Activated CD4-positive, alpha-beta T cell treated with anti-CD3 and anti-CD28 coated beads for 36 hours (primary cell): ENCODE data around the gene PHKA1. TPM values are rescaled to one million over a fixed set of nuclear protein-coding genes. Genes with fewer than 3 reads are reported as not detected.
"Not testable (repeated sequence)": the region's sequence is repeated elsewhere in the genome, so short reads cannot be mapped to it uniquely, and the experiment has no call there.

ENCODE experiments used
- ATAC-seq: fragments of 200-7000 bp; cut with Tn5 transposase; one replicate; pipeline ENCODE4 v1.10.0; 2021; ENCODE audit warnings: mild to moderate bottlenecking, moderate library complexity
- CTCF ChIA-PET: fragments of 350-600 bp; sonication (Branson Sonifier 250); formaldehyde crosslinking; loops from one replicate; lab custom pipeline; 2021; ENCODE audit warnings: antibody characterized with exemption; lab: Charles Lee
- POLR2A ChIA-PET: fragments of 350-600 bp; sonication (Branson Sonifier 250); formaldehyde crosslinking; loops from one replicate; lab custom pipeline; 2021; ENCODE audit warnings: antibody characterized with exemption, inconsistent platforms; lab: Charles Lee
- DNase-seq: peaks from one replicate; pipeline ENCODE4 v3.0.0-alpha.2; 2020
- H3K27ac Mint-ChIP-seq: one replicate; pipeline ENCODE4 v1.8.0; 2021; ENCODE audit warnings: mixed read lengths
- H3K27me3 Mint-ChIP-seq: one replicate; pipeline ENCODE4 v1.8.0; 2021; ENCODE audit warnings: mixed read lengths
- H3K36me3 Mint-ChIP-seq: one replicate; pipeline ENCODE4 v1.8.0; 2021; ENCODE audit warnings: low read depth, mixed read lengths
- H3K4me1 Mint-ChIP-seq: one replicate; pipeline ENCODE4 v1.8.0; 2021; ENCODE audit warnings: mixed read lengths
- H3K4me3 Mint-ChIP-seq: one replicate; pipeline ENCODE4 v1.8.0; 2021; ENCODE audit warnings: mild to moderate bottlenecking, moderate library complexity, mixed read lengths
- H3K9me3 Mint-ChIP-seq: one replicate; pipeline ENCODE4 v1.8.0; 2021; ENCODE audit warnings: low read depth, mixed read lengths
- intact Hi-C, 2 experiments: fragments of 100-400 bp; cut with DNase I in 1 of 2; cut with micrococcal nuclease in 1 of 2; formaldehyde crosslinking; loops; one replicate each; pipeline versions ENCODE4 v1.14.2 to v1.15.1; 2022 to 2024; cut with DNase I, micrococcal nuclease
- total RNA-seq, 2 experiments: library from RNA; stranded (reverse); gene quantifications; one replicate each; pipeline ENCODE4 v1.2.3, GENCODE V29; 2021

PHKA1 gene
- total RNA-seq, 2 experiments from 2014 or later: 8.7 to 9.4 TPM

DNA sequence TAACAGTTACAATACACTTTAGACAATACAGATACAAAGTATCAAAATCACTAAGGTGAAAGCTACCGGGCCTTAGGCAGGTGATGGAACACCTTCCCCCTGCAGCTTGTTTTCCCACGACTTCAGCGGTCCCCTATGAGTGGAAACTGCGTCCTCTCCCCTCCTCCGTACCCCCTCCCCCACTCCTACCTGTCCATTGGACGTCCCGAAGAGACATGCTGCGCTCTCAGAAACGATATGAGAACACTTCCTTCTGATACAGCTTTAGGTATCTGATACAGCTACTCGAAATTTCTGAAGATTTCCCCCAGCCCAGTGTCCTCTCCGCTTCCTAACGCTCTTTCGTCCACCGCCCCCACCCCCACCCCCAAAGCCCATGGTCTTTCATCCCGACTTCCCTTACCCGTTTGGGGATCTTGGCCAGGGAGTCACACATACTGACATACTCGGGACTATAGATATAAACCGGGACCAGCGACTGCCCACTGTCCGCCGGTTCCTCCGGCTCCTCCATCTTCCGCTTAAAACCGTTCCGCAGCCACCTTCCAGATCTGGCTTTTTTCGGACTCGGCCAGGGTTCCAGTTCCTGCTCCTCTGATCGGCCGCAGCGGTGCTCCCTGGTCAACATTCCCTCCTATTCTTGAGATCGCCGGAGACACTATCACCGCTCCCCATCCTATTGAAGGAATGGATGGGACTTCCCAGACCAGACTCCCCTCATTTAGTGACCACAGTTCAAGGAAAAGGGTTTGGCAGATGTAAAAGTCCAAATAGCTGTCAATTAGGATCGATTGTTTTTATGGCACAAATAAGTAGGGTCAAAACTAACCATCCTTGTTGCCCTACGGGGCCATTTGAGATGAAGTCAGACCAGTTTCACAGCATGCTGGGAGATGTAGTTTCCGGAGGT, 141.6 kb downstream of the PHKA1 start, which contains the start of gene HDAC8:
Gene HDAC8, minus strand, starts transcription at position 596 of the 910 bp plus-strand sequence. Its CDS starts 82 bp downstream, at position 514.
- ATAC-seq (peak; percentile 90), DNase-seq (peak; percentile 59)
- H3K9me3 Mint-ChIP-seq: no peaks in the 10 kb centered on the region
- ChIA-PET POLR2A (interaction anchor here (0.6 kb wide), 1 partner anchor 25 kb away, joined by 5 read pairs; no protein-coding TSS in a partner anchor), CTCF (interaction anchor here (1.4 kb wide), 1 partner anchor 18 kb away, joined by 5 read pairs; no protein-coding TSS in a partner anchor)
- peak within 1 kb of the TSS; percentile 95 for H3K27ac Mint-ChIP-seq
- H3K4me3 Mint-ChIP-seq: peak within 1 kb of the TSS; percentile 97
- H3K4me1 Mint-ChIP-seq: peaks cover 9% of the 10 kb centered on the region
- no peaks in the 10 kb centered on the region for H3K27me3 Mint-ChIP-seq
- H3K36me3 Mint-ChIP-seq: peaks cover 7% of the 10 kb centered on the region
- intact Hi-C loops: loop anchor here (1.0 to 10.0 kb wide), 6 partner anchors 48 to 1372 kb away; partner anchors contain the start of genes PHKA1 (in 2 of the 2), PIN4 (in 1 of the 2) and RPS4X (in 1 of the 2)

DNA sequence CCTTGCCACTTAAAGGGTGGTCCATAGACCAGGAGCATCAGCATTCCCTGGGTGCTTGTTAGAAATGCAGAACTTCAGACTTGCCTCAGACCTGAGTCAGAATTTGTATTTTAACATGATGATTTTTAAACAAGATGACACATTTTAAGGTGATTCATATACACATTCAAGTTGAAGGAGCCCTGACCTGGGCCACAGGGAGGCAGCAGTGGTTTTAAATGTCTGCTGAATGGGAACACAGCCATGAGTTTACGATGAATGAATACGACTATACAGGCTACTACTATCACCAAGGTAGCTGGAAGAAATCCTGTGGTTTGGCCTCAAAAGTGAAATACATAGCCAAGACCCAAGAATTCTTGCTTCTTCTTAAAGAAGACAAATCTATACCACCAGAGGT, 144.3 kb downstream of the PHKA1 start:
- peak; percentile 49 for DNase-seq
- intact Hi-C loops: loop anchor here (5.0 to 10.0 kb wide), 3 partner anchors 143 to 1375 kb away; partner anchors contain the start of genes PHKA1 (in 2 of the 2) and PIN4 (in 1 of the 2)
- ChIA-PET CTCF (interaction anchor here (0.7 kb wide), 1 partner anchor 51 kb away, joined by 4 read pairs; no protein-coding TSS in a partner anchor), POLR2A (interaction anchor here (0.6 kb wide), 1 partner anchor 448 kb away, joined by 3 read pairs; no protein-coding TSS in a partner anchor)
- H3K27me3 Mint-ChIP-seq: no peaks in the 10 kb centered on the region
- peaks cover 9% of the 10 kb centered on the region for H3K4me1 Mint-ChIP-seq
- H3K9me3 Mint-ChIP-seq: no peaks in the 10 kb centered on the region
- peaks cover 17% of the 10 kb centered on the region for H3K36me3 Mint-ChIP-seq
- no peak for ATAC-seq
- no peak overlapping the region for H3K27ac Mint-ChIP-seq
- no peak overlapping the region for H3K4me3 Mint-ChIP-seq

DNA sequence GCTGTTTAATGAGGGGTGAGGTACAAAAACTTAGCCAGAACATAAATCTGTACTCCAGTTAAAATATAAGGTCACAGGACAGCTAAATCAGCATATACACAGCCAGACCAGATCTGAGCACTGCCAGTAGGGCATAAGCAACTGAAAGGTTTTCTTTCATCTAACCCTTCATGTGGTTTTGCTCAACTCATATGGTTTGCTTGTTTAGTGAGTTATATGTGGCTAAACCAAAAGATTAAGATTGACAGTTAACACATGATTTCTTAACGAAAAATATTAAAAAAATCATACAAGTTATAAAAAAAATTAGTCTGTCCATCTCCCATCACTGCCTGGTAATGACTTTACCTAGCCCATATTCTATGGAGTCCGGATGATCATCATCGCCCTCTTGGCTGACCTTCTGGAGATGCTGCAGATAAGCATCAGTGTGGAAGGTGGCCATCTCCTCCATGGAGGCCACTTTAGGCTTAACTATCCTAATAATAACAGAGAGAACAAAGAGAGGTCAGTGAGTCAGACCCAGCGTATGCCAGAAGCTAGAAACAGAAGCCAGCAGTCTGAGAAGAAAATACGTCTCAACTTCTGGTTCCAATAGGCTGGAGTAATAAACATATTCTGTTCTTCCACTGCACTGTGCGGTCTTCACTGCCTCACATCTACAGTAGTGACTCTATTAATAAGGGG, 145.6 kb downstream of the PHKA1 start:
- ChIA-PET POLR2A (no interaction called here), CTCF (no interaction called here)
- no peak for DNase-seq
- H3K27me3 Mint-ChIP-seq: no peaks in the 10 kb centered on the region
- no peak overlapping the region for H3K4me3 Mint-ChIP-seq
- H3K4me1 Mint-ChIP-seq: peaks cover 9% of the 10 kb centered on the region
- no peak overlapping the region for H3K27ac Mint-ChIP-seq
- no peaks in the 10 kb centered on the region for H3K9me3 Mint-ChIP-seq
- H3K36me3 Mint-ChIP-seq: peaks cover 17% of the 10 kb centered on the region
- intact Hi-C loops: no loop called here
- ATAC-seq: no peak

DNA sequence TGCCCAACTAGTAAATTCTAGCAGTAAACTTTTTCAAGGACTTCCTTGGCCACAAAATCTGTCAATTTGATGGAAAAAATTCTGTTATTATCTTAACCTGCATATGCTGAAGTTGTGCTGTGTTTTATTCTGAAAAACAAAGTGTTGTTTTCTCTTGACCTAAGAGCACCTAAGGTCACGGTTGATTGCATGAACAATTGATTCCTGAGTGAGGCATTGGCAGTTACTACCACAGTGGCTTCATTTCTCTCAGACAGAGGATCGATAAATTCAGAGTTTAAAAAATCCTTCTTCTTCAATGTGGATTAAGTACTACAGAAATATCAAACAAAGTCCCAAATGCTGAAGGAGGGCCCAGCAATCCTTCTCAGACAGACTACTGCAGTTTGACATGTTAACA, 147.7 kb downstream of the PHKA1 start:
- POLR2A ChIA-PET: no interaction called here

DNA sequence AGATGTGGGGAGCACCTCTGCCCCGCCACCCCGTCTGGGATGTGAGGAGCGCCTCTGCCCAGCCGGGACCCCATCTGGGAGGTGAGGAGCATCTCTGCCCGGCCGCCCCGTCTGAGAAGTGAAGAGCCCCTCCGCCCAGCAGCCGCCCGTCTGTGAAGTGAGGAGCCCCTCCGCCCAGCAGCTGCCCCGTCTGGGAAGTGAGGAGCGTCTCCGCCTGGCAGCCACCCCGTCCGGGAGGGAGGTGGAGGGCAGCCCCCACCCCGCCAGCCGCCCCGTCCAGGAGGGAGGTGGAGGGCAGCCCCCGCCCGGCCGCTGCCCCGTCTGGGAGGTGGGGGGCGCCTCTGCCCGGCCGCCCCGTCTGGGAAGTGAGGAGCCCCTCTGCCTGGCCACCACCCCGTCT, 154.5 kb downstream of the PHKA1 start:
- CTCF ChIA-PET, POLR2A ChIA-PET, ATAC-seq, H3K27me3 Mint-ChIP-seq, H3K9me3 Mint-ChIP-seq, intact Hi-C loops, H3K27ac Mint-ChIP-seq, H3K4me3 Mint-ChIP-seq, H3K4me1 Mint-ChIP-seq, DNase-seq: not testable (repeated sequence)
- peaks cover 16% of the 10 kb centered on the region for H3K36me3 Mint-ChIP-seq

More for the DNA sequence above, 147.7 kb downstream of the PHKA1 start:
- ATAC-seq: no peak
- no peak for DNase-seq
- Mint-ChIP-seq H3K9me3 (no peaks in the 10 kb centered on the region), H3K27me3 (no peaks in the 10 kb centered on the region), H3K4me1 (peaks cover 4% of the 10 kb centered on the region), H3K4me3 (no peak overlapping the region), H3K36me3 (peaks cover 24% of the 10 kb centered on the region), H3K27ac (no peak overlapping the region)
- intact Hi-C loops: no loop called here
- CTCF ChIA-PET: no interaction called here

DNA sequence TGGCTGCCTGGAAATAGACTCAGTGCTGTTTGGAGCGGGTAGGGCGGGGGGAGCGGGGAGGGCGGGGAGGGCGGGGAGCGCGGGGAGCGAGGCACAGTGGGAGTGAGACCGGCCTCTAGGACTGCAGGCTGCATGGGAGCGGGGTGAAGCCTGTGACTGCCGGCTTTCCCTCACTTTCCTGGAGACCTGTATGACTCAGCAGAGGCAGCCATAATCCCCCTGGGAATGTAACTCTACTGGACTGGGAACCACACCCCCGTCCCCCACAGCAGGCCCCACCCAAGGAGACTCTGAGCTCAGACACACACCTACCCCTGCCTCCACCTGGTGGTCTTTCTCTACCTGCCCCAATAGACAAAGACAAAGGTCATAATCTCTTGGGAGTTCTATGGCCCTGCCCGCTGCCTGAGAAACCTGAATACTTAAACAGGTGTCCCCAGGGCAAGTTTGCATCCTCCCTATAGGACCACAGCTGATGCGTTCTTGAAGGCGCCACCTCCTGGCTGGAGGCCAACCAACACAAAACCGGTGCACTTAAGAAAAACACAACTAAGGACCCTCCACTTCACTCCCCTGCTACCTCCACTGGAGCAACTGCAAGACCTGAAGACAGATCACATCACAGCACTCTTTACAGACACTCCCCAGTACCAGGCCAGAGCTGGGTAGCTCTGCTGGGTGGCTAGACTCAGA, 159.5 kb downstream of the PHKA1 start:
- ChIA-PET CTCF (interaction anchor here (1.3 kb wide), 1 partner anchor 17 kb away, joined by 5 read pairs; no protein-coding TSS in a partner anchor), POLR2A (no interaction called here)
- Mint-ChIP-seq H3K4me3 (no peak overlapping the region), H3K4me1 (peaks cover 8% of the 10 kb centered on the region), H3K27me3 (no peaks in the 10 kb centered on the region), H3K9me3 (no peaks in the 10 kb centered on the region), H3K36me3 (peaks cover 5% of the 10 kb centered on the region), H3K27ac (no peak overlapping the region)
- ATAC-seq (no peak), DNase-seq (peak; percentile 11)
- intact Hi-C loops: no loop called here

DNA sequence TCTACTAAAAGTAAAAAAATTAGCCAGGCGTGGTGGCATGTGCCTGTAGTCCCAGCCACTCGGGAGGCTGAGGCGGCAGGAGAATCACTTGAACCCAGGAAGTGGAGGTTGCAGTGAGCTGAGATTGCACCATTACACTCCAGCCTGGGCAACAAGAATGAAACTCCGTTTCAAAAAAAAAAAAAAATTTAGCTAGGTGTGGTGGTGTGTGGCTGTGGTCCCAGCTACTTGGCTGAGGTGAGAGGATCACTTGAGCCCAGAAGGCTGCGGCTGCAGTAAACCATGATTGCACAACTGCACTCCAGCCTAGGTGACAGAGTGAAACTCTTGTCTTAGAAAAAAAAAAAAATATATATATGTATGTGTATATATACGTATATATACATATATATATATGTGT, 161.7 kb downstream of the PHKA1 start:
- H3K9me3 Mint-ChIP-seq, intact Hi-C loops, H3K4me3 Mint-ChIP-seq, DNase-seq, H3K27me3 Mint-ChIP-seq, POLR2A ChIA-PET, CTCF ChIA-PET, H3K4me1 Mint-ChIP-seq, H3K27ac Mint-ChIP-seq, ATAC-seq, H3K36me3 Mint-ChIP-seq: not testable (repeated sequence)

DNA sequence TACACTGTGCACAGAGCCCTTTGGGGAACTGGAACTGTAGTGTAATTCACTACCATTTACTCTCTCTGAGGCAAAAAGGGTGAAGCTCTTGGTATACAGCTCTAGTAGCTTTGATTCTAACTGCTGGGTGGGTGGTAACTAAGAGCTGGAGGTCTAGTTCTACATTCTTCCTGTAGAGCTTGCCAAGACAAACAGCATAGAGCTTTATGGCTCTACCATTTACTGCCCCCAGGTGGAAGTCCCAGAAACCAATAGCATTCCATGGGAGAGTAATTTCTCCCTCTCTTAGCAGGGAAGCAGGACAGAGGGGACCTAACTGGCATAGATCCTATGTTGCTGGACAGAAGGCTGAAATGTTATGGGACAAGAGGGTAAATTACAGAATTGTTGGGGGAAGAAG, 168.1 kb downstream of the PHKA1 start:
- CTCF ChIA-PET: no interaction called here
- POLR2A ChIA-PET: no interaction called here
- Mint-ChIP-seq H3K36me3 (peaks cover 9% of the 10 kb centered on the region), H3K4me1 (peaks cover 6% of the 10 kb centered on the region), H3K27me3 (no peaks in the 10 kb centered on the region), H3K9me3 (no peaks in the 10 kb centered on the region), H3K4me3 (no peak overlapping the region), H3K27ac (no peak overlapping the region)
- intact Hi-C loops: loop anchor here in 1 of 2 experiments (10.0 kb wide), 1 partner anchor 241 kb away; the partner anchor contains the start of gene CITED1
- ATAC-seq (no peak), DNase-seq (no peak)

DNA sequence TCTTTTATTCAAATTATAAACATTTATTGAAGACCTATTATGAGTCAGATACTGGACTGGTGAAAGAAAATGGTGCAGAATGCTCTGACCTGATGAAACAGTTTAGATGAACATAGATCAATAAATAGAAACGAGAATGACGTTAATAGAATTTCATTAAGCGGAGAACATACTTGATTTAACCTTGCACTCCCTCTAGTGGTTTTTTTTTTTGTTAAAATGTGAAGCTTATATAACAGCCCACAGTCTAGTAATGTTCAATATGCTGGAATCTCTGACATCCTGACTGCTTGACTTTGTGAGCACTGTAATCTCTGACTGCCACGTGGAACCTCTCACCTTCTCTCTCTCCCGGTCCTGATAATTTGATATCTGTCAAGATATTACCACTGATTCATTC, 173.8 kb downstream of the PHKA1 start:
- Mint-ChIP-seq H3K27ac (no peak overlapping the region), H3K4me1 (peaks cover 6% of the 10 kb centered on the region), H3K4me3 (no peak overlapping the region), H3K27me3 (no peaks in the 10 kb centered on the region), H3K36me3 (peaks cover 5% of the 10 kb centered on the region), H3K9me3 (no peaks in the 10 kb centered on the region)
- CTCF ChIA-PET: no interaction called here
- ATAC-seq (no peak), DNase-seq (no peak)
- POLR2A ChIA-PET: no interaction called here
- intact Hi-C loops: loop anchor here (2.0 to 10.0 kb wide), 3 partner anchors 236 to 296 kb away; partner anchors contain the start of gene CITED1 (in 1 of the 2)

DNA sequence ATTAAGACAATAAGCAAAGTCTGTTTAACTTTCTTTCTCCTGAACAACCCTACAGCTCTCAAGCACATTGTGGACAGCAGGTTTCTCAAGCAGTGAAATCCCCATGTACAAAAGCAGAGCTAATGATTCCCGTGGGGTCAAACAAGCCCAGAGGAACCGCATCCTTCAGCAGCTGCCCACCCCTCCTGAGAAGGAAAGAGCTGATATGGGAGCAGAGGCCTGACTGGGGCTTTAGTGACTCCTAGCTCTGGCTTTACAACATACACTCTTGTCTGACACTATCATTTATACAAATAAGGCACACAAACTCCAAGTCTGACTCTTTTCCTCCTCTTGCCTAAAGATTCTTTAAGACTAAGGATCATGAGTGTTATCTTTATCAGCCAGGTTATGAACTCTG, 174.3 kb downstream of the PHKA1 start:
- CTCF ChIA-PET: no interaction called here
- H3K4me3 Mint-ChIP-seq: no peak overlapping the region
- intact Hi-C loops: loop anchor here (2.0 to 10.0 kb wide), 3 partner anchors 235 to 295 kb away; partner anchors contain the start of gene CITED1 (in 1 of the 2)

More for the DNA sequence above, 174.3 kb downstream of the PHKA1 start:
- H3K27ac Mint-ChIP-seq: no peak overlapping the region
- no peak for ATAC-seq
- POLR2A ChIA-PET: no interaction called here
- H3K4me1 Mint-ChIP-seq: peaks cover 6% of the 10 kb centered on the region
- no peaks in the 10 kb centered on the region for H3K9me3 Mint-ChIP-seq
- no peak for DNase-seq
- peaks cover 5% of the 10 kb centered on the region for H3K36me3 Mint-ChIP-seq
- H3K27me3 Mint-ChIP-seq: no peaks in the 10 kb centered on the region
